ENCODE results near the gene TBX18. TPM values are rescaled to one million over a fixed set of nuclear protein-coding genes. Genes with fewer than 3 reads are reported as not detected.
A peak's percentile ranks its signal among the peaks of the same experiment; 100 is the strongest.

The TBX18 gene
- total RNA-seq, 1 experiment from 2014 or later, result 0.15 TPM

DNA sequence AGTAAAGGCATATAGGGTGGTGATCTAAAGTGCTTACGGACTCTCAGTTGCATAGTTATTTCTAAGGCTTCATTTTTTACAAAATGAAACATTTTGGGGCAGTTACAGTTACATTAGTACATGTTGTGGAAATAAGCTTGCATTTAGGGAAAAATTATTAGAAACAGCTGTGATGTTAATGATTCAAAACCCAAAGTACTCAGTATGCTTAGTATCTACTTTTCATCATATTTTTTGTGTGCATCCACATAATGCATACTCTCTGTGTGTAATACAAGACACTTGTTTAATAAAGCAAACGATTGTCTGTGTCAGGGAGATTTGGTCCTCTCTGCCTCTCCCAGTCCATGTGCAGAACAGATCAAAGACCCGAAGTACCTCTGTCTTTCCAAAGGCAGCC is 11.4 kb upstream of the TBX18 start:
- Mint-ChIP-seq H3K4me1 (peaks cover 18% of the 10 kb centered on the region), H3K36me3 (no peaks in the 10 kb centered on the region), H3K9me3 (no peaks in the 10 kb centered on the region), H3K27me3 (ENCODE audit: low read depth) (peaks cover 100% of the 10 kb centered on the region), H3K27ac (no peak overlapping the region), H3K4me3 (no peak overlapping the region)
- ATAC-seq, result no peak
- ChIA-PET POLR2A (no interaction called here), CTCF (interaction anchor here (1.1 to 1.4 kb wide), 3 partner anchors 93 to 342 kb away, joined by 3 to 4 read pairs (median 4); no protein-coding TSS in a partner anchor)
- DNase-seq (ENCODE audit: low spot score), result no peak
- no peak for TF ChIP-seq ETV6 (CRISPR knock-in tag; IDR thresholded peaks at IDR 0.05)

DNA sequence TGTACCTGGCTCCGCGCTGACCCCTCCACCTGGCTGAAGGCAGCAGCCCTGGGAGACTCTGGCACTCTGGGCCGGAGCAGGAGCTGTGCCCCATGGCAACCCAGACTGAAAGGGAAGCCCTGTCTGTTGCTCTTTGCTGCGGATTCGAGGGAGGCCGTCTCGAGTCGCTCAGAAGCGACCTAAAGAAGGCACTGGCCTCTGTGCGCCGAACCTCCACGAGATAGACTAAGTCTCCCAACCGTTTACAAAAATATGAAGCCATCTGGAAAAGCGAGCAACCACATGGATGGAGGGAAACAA is 10.5 kb upstream of the TBX18 start:
- DNase-seq (ENCODE audit: low spot score), result no peak
- H3K4me1 Mint-ChIP-seq, result peaks cover 18% of the 10 kb centered on the region
- H3K4me3 Mint-ChIP-seq, result peak overlapping the region; percentile 72
- peaks cover 100% of the 10 kb centered on the region for H3K27me3 Mint-ChIP-seq (ENCODE audit: low read depth)
- ATAC-seq, result no peak
- ChIA-PET POLR2A (interaction anchor here (1.4 kb wide), 1 partner anchor 10 kb away, joined by 3 read pairs; the partner anchor contains the start of gene TBX18), CTCF (interaction anchor here (0.5 to 3.1 kb wide), 37 partner anchors 9 to 819 kb away, joined by 3 to 63 read pairs (median 3); partner anchors contain the start of genes SNX14 and TBX18)
- no peaks in the 10 kb centered on the region for H3K36me3 Mint-ChIP-seq
- no peaks in the 10 kb centered on the region for H3K9me3 Mint-ChIP-seq
- H3K27ac Mint-ChIP-seq, result no peak overlapping the region
- TF ChIP-seq CREM (CRISPR knock-in tag; IDR thresholded peaks at IDR 0.05) (0 out of 2 replicates have a peak, but pooled peaks have one; percentile 14), SMAD3 (CRISPR knock-in tag; IDR thresholded peaks at IDR 0.05; ENCODE audit: borderline replicate concordance) (no peak), RELA (CRISPR knock-in tag; IDR thresholded peaks at IDR 0.05; ENCODE audit: borderline replicate concordance) (no peak)
- TF ChIP-seq, protein P1, sequence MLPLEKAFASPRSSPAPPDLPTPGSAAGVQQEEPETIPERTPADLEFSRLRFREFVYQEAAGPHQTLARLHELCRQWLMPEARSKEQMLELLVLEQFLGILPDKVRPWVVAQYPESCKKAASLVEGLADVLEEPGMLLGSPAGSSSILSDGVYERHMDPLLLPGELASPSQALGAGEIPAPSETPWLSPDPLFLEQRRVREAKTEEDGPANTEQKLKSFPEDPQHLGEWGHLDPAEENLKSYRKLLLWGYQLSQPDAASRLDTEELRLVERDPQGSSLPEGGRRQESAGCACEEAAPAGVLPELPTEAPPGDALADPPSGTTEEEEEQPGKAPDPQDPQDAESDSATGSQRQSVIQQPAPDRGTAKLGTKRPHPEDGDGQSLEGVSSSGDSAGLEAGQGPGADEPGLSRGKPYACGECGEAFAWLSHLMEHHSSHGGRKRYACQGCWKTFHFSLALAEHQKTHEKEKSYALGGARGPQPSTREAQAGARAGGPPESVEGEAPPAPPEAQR (CRISPR knock-in tag; IDR thresholded peaks at IDR 0.05), result no peak
- TF ChIP-seq, protein P2, sequence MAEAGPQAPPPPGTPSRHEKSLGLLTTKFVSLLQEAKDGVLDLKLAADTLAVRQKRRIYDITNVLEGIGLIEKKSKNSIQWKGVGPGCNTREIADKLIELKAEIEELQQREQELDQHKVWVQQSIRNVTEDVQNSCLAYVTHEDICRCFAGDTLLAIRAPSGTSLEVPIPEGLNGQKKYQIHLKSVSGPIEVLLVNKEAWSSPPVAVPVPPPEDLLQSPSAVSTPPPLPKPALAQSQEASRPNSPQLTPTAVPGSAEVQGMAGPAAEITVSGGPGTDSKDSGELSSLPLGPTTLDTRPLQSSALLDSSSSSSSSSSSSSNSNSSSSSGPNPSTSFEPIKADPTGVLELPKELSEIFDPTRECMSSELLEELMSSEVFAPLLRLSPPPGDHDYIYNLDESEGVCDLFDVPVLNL (CRISPR knock-in tag; IDR thresholded peaks at IDR 0.05; ENCODE audit: borderline replicate concordance, low read depth), result no peak

DNA sequence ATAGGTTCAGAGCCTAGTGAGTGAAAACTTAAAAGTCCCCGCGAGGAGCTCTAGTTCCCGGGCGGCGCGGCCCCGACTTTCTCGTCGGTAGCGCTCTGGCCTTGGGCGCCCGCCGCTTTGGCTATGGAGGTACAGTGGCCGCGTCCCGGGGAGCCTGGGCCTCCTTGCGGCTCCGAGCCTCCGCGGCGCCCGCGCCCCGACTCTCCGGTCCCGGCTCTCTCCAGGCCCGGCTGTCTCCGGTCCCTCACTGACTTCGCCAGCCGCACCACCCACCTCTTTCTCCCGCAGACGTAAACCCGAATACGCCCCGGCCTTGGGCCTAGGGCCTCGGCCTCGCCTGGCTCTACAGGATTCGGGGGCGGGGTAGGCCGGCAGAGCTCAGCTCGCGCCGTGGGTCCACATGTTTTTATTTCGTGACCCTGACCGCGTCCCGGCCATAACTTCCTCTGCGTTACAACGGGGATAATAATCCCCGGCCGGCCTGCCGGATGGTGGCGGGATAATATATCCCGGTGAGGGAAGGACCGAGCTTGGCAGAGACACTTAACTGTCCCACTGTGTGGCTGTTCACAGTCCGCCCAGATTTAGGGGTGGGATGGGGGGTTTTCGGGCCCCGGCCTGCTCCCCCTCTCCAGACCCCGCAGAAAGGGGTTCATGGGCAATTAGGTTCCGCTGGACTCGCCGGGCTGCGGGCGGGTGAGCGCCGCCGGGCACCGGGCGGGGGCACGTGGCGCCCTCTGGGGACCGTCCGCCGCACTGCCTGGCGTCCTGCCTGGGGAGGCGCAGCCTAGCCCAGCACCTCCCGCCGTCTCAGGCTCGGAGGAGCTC is 10.0 kb upstream of the TBX18 start:
- no peak overlapping the region for H3K27ac Mint-ChIP-seq
- TF ChIP-seq, protein P3, sequence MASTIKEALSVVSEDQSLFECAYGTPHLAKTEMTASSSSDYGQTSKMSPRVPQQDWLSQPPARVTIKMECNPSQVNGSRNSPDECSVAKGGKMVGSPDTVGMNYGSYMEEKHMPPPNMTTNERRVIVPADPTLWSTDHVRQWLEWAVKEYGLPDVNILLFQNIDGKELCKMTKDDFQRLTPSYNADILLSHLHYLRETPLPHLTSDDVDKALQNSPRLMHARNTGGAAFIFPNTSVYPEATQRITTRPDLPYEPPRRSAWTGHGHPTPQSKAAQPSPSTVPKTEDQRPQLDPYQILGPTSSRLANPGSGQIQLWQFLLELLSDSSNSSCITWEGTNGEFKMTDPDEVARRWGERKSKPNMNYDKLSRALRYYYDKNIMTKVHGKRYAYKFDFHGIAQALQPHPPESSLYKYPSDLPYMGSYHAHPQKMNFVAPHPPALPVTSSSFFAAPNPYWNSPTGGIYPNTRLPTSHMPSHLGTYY (CRISPR knock-in tag; IDR thresholded peaks at IDR 0.05), result no peak
- TF ChIP-seq, protein P4, sequence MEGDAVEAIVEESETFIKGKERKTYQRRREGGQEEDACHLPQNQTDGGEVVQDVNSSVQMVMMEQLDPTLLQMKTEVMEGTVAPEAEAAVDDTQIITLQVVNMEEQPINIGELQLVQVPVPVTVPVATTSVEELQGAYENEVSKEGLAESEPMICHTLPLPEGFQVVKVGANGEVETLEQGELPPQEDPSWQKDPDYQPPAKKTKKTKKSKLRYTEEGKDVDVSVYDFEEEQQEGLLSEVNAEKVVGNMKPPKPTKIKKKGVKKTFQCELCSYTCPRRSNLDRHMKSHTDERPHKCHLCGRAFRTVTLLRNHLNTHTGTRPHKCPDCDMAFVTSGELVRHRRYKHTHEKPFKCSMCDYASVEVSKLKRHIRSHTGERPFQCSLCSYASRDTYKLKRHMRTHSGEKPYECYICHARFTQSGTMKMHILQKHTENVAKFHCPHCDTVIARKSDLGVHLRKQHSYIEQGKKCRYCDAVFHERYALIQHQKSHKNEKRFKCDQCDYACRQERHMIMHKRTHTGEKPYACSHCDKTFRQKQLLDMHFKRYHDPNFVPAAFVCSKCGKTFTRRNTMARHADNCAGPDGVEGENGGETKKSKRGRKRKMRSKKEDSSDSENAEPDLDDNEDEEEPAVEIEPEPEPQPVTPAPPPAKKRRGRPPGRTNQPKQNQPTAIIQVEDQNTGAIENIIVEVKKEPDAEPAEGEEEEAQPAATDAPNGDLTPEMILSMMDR (IDR thresholded peaks at IDR 0.05), result peak; percentile 75
- TF ChIP-seq, protein P5, sequence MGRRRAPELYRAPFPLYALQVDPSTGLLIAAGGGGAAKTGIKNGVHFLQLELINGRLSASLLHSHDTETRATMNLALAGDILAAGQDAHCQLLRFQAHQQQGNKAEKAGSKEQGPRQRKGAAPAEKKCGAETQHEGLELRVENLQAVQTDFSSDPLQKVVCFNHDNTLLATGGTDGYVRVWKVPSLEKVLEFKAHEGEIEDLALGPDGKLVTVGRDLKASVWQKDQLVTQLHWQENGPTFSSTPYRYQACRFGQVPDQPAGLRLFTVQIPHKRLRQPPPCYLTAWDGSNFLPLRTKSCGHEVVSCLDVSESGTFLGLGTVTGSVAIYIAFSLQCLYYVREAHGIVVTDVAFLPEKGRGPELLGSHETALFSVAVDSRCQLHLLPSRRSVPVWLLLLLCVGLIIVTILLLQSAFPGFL (CRISPR knock-in tag; IDR thresholded peaks at IDR 0.05; ENCODE audit: borderline replicate concordance), result no peak
- TF ChIP-seq RELA (CRISPR knock-in tag; IDR thresholded peaks at IDR 0.05; ENCODE audit: borderline replicate concordance) (no peak), ZNF232 (CRISPR knock-in tag; IDR thresholded peaks at IDR 0.05) (no peak), MXD4 (CRISPR knock-in tag; IDR thresholded peaks at IDR 0.05; ENCODE audit: borderline replicate concordance) (no peak), CREM (CRISPR knock-in tag; IDR thresholded peaks at IDR 0.05) (0 out of 2 replicates have a peak, but pooled peaks have one; percentile 29), SMAD3 (CRISPR knock-in tag; IDR thresholded peaks at IDR 0.05; ENCODE audit: borderline replicate concordance) (no peak), ZNF121 (CRISPR knock-in tag; IDR thresholded peaks at IDR 0.05) (no peak), JAZF1 (CRISPR knock-in tag; IDR thresholded peaks at IDR 0.05) (no peak), MYBL2 (CRISPR knock-in tag; IDR thresholded peaks at IDR 0.05) (no peak), TEAD4 (CRISPR knock-in tag; IDR thresholded peaks at IDR 0.05) (no peak), FOXK1 (CRISPR knock-in tag; IDR thresholded peaks at IDR 0.05) (no peak)
- TF ChIP-seq, protein P6, sequence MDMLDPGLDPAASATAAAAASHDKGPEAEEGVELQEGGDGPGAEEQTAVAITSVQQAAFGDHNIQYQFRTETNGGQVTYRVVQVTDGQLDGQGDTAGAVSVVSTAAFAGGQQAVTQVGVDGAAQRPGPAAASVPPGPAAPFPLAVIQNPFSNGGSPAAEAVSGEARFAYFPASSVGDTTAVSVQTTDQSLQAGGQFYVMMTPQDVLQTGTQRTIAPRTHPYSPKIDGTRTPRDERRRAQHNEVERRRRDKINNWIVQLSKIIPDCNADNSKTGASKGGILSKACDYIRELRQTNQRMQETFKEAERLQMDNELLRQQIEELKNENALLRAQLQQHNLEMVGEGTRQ (CRISPR knock-in tag; IDR thresholded peaks at IDR 0.05), result peak; percentile 67

More for the DNA sequence above, 10.0 kb upstream of the TBX18 start:
- Mint-ChIP-seq H3K4me3 (peak overlapping the region; percentile 72), H3K4me1 (peaks cover 19% of the 10 kb centered on the region), H3K27me3 (ENCODE audit: low read depth) (peaks cover 100% of the 10 kb centered on the region), H3K9me3 (no peaks in the 10 kb centered on the region), H3K36me3 (no peaks in the 10 kb centered on the region)
- ChIA-PET POLR2A (interaction anchor here (1.1 to 1.4 kb wide), 2 partner anchors 10 to 12 kb away, joined by 3 to 4 read pairs; partner anchors contain the start of gene TBX18), CTCF (interaction anchor here (0.5 to 3.1 kb wide), 38 partner anchors 8 to 819 kb away, joined by 3 to 63 read pairs (median 3); partner anchors contain the start of genes NT5E, SNX14 and TBX18)
- DNase-seq (ENCODE audit: low spot score) (peak; percentile 81), ATAC-seq (peak; percentile 92)

All from WTC11 (cell line).